ENCODE measurements around the gene PRIM2. TPM values are rescaled to one million over a fixed set of nuclear protein-coding genes. Genes with fewer than 3 reads are reported as not detected.
"Not testable (repeated sequence)": the region's sequence is repeated elsewhere in the genome, so short reads cannot be mapped to it uniquely, and the experiment has no call there.

Gene PRIM2
- total and polyA plus RNA-seq, 10 of the 15 experiments (the other 5 are each of a cell fraction or from before 2014, with no cell fraction given): 13.2 to 38.6 (median 25.1) TPM

DNA sequence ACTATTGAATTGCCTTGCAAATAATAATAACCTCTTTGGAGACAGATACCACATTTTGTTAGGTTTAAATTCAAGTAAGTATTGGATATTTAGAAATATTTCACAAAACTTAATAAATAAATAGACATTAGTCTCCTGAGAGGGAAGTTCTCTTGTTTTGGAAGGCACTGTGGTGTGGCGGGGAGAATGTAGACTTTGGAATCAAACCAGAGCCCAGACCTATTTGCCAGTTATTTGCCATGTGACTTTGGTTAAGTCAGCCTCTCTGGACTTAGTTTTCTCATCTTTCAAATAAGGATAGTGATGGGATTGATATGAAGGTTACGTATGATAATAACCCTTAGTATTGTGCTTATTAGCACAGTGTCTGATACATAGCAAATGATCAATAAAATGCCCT, 240.4 kb downstream of the PRIM2 start:
- H3K27me3 ChIP-seq (replicated peaks in 1 of 2; ENCODE audit: control insufficient read depth in 2 of 2, insufficient read depth in 2 of 2, low read length in 1 of 2); H3K27ac ChIP-seq (ENCODE audit: control insufficient read depth, insufficient read depth); H3K79me2 ChIP-seq (ENCODE audit: control insufficient read depth, insufficient read depth, low read length); BruUV-seq (replicated peaks); intact Hi-C loops (cut with micrococcal nuclease; ENCODE audit: unreplicated experiment); H3K4me1 ChIP-seq (ENCODE audit: control insufficient read depth, insufficient read depth, low read length); H3K4me2 ChIP-seq (ENCODE audit: control insufficient read depth, insufficient read depth); SMC1A ChIA-PET (ENCODE audit: uncharacterized antibody, unreplicated experiment); H3K9me3 ChIP-seq (replicated peaks; ENCODE audit: control insufficient read depth, insufficient read depth, low read length); CTCF ChIA-PET; H2AFZ ChIP-seq (ENCODE audit: control insufficient read depth, low read depth, low read length); FAIRE-seq; H4K20me1 ChIP-seq (ENCODE audit: control insufficient read depth, insufficient read depth); in situ Hi-C loops (cut with MboI); H3K4me3 ChIP-seq; DNase-seq (ENCODE audit: low read depth, low spot score); H3K36me3 ChIP-seq (ENCODE audit: control insufficient read depth in 2 of 2, insufficient read depth in 2 of 2, low read length in 1 of 2); ATAC-seq; RAD21 ChIA-PET (ENCODE audit: unreplicated experiment); POLR2A ChIA-PET; H3K9ac ChIP-seq (ENCODE audit: control insufficient read depth, insufficient read depth, low read length): not testable (repeated sequence)
- 100% methylated on average over 2 of the region's 2 CpGs for whole genome bisulfite sequencing (ENCODE audit: insufficient coverage, insufficient replicate concordance, low lambda C conversion rate, missing lambda C conversion rate)

DNA sequence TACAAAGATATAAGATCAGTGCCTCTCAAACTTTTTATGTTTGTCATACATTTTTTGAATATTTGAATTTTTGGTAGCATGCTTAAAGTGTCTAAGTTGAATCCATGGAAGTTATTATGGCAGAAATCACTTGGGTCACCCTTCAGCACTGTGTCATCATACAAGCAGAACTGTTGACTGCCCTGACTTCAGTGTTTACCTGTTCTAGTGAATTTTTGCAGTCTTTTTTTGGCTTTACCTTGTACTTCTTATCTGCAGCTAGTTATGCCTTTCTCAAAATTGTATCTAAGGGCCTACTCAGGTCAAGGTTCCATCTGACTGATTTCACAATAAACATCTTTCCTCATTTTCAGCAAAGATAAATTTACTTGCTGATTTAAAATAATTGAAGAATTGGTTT, 241.7 kb downstream of the PRIM2 start:
- H4K20me1 ChIP-seq (ENCODE audit: control insufficient read depth, insufficient read depth); CTCF ChIA-PET; H3K9ac ChIP-seq (ENCODE audit: control insufficient read depth, insufficient read depth, low read length); SMC1A ChIA-PET (ENCODE audit: uncharacterized antibody, unreplicated experiment); DNase-seq (ENCODE audit: low read depth, low spot score); H3K4me1 ChIP-seq (ENCODE audit: control insufficient read depth, insufficient read depth, low read length); H3K79me2 ChIP-seq (ENCODE audit: control insufficient read depth, insufficient read depth, low read length); RAD21 ChIA-PET (ENCODE audit: unreplicated experiment); H3K4me2 ChIP-seq (ENCODE audit: control insufficient read depth, insufficient read depth); H3K27me3 ChIP-seq (replicated peaks in 1 of 2; ENCODE audit: control insufficient read depth in 2 of 2, insufficient read depth in 2 of 2, low read length in 1 of 2); ATAC-seq; intact Hi-C loops (cut with micrococcal nuclease; ENCODE audit: unreplicated experiment); H3K36me3 ChIP-seq (ENCODE audit: control insufficient read depth in 2 of 2, insufficient read depth in 2 of 2, low read length in 1 of 2); H2AFZ ChIP-seq (ENCODE audit: control insufficient read depth, low read depth, low read length); H3K27ac ChIP-seq (ENCODE audit: control insufficient read depth, insufficient read depth); in situ Hi-C loops (cut with MboI); H3K4me3 ChIP-seq; H3K9me3 ChIP-seq (replicated peaks; ENCODE audit: control insufficient read depth, insufficient read depth, low read length); BruUV-seq (replicated peaks); FAIRE-seq; POLR2A ChIA-PET: not testable (repeated sequence)

DNA sequence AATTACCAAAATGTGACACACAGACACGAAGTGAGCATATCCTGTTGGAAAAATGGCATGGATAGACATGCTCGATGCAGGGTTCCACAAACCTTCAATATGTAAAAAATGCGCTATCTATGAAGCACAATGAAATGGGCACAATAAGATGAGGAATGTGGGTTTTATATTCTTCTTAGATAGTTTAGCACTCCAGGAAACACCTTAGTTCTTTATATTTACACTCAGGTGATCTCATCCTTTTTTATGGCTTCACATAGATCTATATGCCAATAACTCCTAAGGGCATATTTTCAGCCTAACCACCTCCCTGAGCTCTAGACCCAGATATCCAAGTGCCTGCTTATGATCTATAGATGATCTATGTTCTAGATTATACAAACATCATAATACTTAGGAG, 244.8 kb downstream of the PRIM2 start:
- CTCF ChIA-PET; BruUV-seq (replicated peaks); H3K4me2 ChIP-seq (ENCODE audit: control insufficient read depth, insufficient read depth); H2AFZ ChIP-seq (ENCODE audit: control insufficient read depth, low read depth, low read length); H3K27me3 ChIP-seq (replicated peaks in 1 of 2; ENCODE audit: control insufficient read depth in 2 of 2, insufficient read depth in 2 of 2, low read length in 1 of 2); in situ Hi-C loops (cut with MboI); H3K79me2 ChIP-seq (ENCODE audit: control insufficient read depth, insufficient read depth, low read length); H4K20me1 ChIP-seq (ENCODE audit: control insufficient read depth, insufficient read depth); H3K27ac ChIP-seq (ENCODE audit: control insufficient read depth, insufficient read depth); FAIRE-seq; H3K4me1 ChIP-seq (ENCODE audit: control insufficient read depth, insufficient read depth, low read length); DNase-seq (ENCODE audit: low read depth, low spot score); POLR2A ChIA-PET; H3K4me3 ChIP-seq; H3K9ac ChIP-seq (ENCODE audit: control insufficient read depth, insufficient read depth, low read length); H3K36me3 ChIP-seq (ENCODE audit: control insufficient read depth in 2 of 2, insufficient read depth in 2 of 2, low read length in 1 of 2); H3K9me3 ChIP-seq (replicated peaks; ENCODE audit: control insufficient read depth, insufficient read depth, low read length); RAD21 ChIA-PET (ENCODE audit: unreplicated experiment); intact Hi-C loops (cut with micrococcal nuclease; ENCODE audit: unreplicated experiment); ATAC-seq; SMC1A ChIA-PET (ENCODE audit: uncharacterized antibody, unreplicated experiment): not testable (repeated sequence)
- WGBS (ENCODE audit: insufficient coverage, insufficient replicate concordance, low lambda C conversion rate, missing lambda C conversion rate): 97% methylated on average over 3 of the region's 3 CpGs

DNA sequence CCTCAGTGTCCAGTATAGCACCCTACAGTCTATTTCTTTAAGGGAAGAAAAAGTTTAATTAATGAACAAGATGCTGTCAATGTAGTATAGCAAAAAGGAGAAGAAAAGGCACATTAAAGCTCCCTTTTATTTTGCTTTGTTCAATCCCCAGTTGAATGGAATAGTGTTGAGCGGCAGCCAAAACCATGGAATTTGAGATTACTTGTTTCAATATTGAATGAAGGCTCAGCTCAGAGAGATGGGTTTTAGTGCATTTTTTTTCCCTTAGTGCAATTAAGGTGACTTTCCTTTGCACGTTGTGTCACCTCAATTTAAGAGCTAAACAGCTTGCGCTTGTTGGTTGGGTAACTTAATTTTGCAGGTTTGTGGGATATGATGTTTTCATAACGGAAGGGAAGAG, 254.7 kb downstream of the PRIM2 start:
- CTCF ChIA-PET; H3K4me1 ChIP-seq (ENCODE audit: control insufficient read depth, insufficient read depth, low read length); H2AFZ ChIP-seq (ENCODE audit: control insufficient read depth, low read depth, low read length); H4K20me1 ChIP-seq (ENCODE audit: control insufficient read depth, insufficient read depth); DNase-seq (ENCODE audit: low read depth, low spot score); H3K9ac ChIP-seq (ENCODE audit: control insufficient read depth, insufficient read depth, low read length); ATAC-seq; BruUV-seq (replicated peaks); H3K79me2 ChIP-seq (ENCODE audit: control insufficient read depth, insufficient read depth, low read length); POLR2A ChIA-PET; H3K27me3 ChIP-seq (replicated peaks in 1 of 2; ENCODE audit: control insufficient read depth in 2 of 2, insufficient read depth in 2 of 2, low read length in 1 of 2); intact Hi-C loops (cut with micrococcal nuclease; ENCODE audit: unreplicated experiment); SMC1A ChIA-PET (ENCODE audit: uncharacterized antibody, unreplicated experiment); H3K27ac ChIP-seq (ENCODE audit: control insufficient read depth, insufficient read depth); H3K36me3 ChIP-seq (ENCODE audit: control insufficient read depth in 2 of 2, insufficient read depth in 2 of 2, low read length in 1 of 2); in situ Hi-C loops (cut with MboI); RAD21 ChIA-PET (ENCODE audit: unreplicated experiment); H3K4me3 ChIP-seq; H3K4me2 ChIP-seq (ENCODE audit: control insufficient read depth, insufficient read depth); FAIRE-seq; H3K9me3 ChIP-seq (replicated peaks; ENCODE audit: control insufficient read depth, insufficient read depth, low read length): not testable (repeated sequence)
- 94% methylated on average over 4 of the region's 4 CpGs for WGBS (ENCODE audit: insufficient coverage, insufficient replicate concordance, low lambda C conversion rate, missing lambda C conversion rate)
